HG03135 (cell line): ENCODE results near the gene GABARAPL1.
"Not testable (repeated sequence)": the region's sequence is repeated elsewhere in the genome, so short reads cannot be mapped to it uniquely, and the experiment has no call there.

Source experiments
- ATAC-seq: cut with Tn5 transposase; IDR thresholded peaks from one replicate; pipeline ENCODE4 v1.9.1; 2021; ENCODE audit warnings: mild to moderate bottlenecking, moderate library complexity; ENCODE audit not compliant: unreplicated experiment

Gene GABARAPL1

DNA sequence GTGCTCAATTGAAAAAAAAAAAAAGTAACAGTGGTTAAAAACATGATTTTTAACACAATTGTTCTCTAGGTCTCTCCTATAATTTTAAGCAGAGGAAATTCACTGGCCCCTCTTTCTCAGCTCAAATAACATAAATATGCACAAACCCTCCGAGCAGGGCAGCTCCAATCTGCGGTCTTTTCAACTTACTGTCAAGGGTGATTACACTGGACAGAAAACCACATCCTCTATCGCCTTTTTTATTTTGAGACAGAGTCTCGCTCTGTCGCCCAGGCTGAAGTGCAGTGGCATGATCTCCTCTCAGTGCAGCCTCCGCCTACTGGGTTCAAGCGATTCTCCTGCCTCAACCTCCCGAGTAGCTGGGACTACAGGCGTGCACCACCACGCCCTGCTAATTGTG lies 16.5 kb upstream of the GABARAPL1 start:
- peak; percentile 84 for ATAC-seq

DNA sequence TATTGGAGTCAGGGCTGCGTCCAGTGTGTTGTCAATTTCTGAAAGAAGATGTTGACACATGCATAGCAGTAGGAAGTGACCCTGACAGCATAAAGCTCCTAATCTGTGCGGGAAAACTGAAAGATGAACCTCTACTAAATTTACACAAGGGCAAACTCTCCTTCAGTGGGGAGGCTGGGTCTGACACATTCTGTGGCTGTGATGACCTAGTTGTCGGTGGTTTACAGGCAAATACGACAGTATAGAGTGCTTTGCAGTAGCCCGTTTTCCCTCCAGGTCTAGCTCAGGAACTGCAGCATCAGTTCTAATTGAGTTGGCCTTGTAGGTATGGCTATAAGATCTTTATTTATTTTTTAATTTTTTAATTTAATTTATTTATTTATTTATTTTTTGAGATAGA lies 14.8 kb upstream of the GABARAPL1 start:
- no peak for ATAC-seq

DNA sequence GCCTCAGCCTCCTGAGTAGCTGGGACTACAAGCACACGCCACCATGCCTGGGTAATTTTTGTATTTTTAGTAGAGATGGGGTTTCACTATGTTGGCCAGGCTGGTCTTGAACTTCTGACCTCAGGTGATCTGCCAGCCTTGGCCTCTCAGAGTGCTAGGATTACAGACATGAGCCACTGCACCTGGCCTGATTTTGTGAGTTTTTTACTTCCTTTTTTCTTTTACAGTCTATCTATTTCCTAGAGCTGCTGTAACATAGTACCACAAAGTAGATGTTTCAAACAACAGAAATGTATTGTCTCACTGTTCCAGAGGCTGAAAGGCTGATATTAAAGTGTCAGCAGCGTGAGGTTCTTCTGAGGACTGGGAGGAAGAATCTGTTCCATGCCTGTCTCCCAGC lies 8.2 kb upstream of the GABARAPL1 start:
- ATAC-seq: not testable (repeated sequence)

DNA sequence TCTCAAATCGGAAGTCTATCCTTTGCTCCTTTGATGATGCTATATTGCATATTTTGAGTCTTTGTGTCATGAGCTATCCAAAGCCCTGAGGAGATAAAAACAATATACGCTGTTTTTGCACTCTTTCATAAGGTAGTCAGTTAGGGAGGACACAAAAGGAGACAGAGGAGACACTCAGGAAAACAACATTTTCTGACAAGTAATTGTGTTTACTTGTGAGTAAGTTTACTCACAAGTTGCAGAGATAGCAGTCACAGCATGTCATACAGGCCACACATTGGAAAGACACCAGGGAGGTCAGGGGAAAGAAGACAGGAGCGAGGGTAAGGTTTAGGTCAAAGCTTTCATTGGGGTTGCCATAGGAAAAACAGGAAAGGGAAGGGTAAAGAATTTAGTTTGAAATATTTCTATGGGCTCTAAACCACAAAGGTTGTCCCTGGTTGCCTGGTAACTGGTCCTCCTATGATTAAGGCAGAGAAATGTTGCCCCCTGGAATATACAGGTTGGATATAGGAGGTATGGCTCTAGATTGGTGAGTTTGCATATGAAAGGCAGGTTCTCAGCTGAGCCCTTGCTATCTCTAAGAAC lies 7.4 kb upstream of the GABARAPL1 start:
- no peak for ATAC-seq

DNA sequence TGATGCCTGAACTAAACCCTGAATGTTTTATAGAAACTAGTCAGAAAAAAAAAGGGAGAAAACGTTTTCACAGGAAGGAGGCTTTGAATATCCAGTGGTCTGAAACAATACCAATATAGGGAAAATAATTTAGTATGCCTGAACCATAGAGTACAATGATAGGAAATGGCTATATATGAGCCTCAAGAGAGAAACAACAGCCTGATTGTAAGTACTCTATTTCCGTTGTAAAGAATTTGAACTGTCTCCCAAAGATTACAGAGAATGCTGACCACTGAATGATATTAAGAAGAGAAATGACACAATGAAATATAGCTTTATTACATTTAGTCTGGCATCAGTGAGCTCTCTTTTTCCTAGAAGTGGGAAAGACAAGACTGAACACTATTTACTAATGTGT lies 5.5 kb upstream of the GABARAPL1 start:
- no peak for ATAC-seq

DNA sequence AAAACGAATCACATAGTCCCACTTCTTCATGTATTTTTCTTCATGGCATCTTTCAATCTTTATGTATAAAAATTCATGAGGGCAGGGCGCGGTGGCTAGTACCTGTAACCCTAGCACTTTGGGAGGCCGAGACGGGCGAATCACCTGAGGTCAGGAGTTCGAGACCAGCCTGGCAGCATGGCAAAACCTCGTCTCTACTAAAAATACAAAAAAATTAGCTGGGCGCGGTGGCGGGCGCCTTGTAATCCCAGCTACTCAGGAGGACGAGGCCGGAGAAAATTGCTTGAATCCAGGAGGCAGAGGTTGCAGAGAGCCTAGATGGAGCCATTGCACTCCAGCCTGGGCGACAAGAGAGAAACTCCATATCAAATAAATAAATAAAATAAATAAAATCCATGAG lies 2.5 kb upstream of the GABARAPL1 start:
- ATAC-seq: no peak

DNA sequence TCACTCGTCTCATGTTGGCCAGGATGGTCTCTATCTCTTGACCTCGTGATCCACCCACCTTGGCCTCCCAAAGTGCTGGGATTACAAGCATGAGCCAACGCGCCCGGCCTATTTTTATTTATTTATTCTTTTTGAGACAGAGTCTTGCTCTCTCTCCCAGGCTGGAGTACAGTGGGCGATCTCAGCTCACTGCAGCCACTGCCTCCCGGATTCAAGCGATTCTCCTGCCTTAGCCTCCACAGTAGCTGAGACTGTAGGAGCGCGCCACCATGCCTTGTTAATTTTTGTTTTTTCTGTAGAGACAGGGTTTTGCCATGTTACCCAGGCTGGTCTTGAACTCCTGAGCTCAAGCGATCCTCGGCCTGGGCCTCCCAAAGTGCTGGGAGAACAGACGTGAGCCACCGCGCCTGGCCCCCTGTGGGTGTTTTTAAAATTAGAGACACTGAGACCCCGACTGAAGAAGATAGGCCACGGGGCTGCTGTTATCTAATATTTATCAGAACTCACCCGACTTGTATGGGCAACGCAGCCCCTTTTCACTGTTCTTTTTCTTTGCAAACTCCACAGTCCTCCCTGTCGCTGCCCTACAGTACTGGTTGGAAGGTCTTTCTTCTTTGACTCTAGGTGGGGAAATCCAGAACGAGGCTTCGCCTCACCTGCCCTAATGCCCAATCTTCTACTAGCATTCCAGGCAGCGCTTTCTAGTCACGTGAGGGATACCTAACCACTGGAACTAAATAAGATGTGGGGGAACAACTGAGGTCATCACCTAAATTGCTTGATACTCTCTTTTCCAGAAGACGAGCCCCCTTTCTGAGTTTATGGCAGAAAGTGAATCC lies 1.4 kb upstream of the GABARAPL1 start:
- ATAC-seq: no peak

DNA sequence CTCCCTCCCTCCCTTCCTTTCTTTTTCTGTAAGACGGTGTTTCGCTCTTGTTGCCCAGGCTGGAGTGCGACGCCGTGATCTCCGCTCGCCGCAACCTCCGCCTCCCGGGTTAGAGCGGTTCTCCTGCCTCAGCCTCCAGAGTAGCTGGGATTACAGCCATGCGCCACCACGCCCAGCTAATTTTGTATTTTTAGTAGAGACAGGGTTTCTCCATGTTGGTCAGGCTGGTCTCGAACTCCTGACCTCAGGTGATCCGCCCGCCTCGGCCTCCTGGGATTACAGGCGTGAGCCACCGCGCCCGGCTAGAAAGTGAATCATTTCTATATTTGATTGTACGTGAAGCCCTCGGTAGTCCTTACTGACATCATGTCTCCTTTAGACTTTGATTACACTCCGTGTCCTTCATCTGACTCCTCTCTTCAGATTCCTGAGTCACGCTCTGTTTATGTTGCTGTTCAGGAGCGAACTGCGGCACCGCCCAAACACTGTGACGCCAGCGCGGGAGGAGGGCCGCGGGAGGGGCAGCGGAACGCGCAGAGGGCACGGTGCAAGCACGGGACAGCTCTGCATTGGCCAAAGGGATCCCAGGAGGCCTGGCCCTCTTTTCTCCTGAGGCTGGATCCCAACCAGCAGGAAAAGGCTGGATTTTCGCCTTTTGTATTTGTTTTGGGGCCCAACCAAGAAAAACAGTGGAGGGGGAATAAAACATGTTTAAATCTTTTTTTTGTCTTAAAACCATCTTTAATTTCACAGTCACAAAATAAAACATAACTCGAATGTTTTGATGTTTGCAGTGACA lies 538 bp upstream of the GABARAPL1 start:
- no peak for ATAC-seq

DNA sequence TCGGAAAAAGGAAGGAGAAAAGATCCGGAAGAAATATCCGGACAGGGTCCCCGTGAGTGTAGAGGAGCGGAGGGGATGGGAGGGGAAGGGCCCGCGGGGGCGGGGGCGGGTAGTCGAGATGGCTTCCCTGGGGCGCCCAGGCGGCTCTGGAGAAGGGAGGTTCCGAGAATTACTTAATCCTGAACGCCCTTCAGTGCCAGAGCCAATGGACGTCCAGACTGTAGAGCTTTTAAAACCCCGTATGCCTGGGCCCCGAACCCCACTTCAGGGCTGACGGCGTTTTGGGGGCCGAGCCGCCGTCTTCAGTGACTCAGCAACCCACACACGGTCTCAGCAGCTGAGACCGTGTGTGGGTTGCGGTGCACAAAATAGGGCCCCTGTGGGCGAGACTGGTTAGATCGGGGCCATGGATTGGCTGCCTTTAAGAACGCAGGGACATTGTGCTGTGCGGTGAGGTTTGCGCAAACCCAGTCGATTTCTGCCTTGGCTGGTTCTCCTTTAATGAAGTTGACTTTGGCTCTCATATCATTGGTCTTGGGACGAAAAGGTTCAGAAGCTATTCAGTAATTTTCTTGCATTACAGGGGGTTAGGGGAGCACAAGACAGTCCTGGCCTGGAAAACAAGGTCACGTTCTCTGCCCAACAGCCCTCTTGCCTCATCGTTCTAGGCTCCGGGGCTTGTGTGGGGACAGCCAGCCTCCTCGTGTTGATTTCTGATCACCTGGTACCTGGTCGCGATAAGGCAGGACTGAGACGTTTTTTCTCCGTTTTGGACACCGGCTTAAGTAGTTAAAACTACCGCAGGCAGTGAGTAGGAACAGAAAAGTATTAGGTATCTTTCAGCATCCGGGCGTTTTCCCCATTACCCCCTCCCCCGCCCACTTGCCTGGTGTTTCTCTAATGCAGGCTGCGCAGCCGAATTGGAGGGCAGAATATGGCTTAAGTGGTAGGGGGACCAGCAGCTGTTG lies 775 bp downstream of the GABARAPL1 start:
- ATAC-seq: peak; percentile 43

DNA sequence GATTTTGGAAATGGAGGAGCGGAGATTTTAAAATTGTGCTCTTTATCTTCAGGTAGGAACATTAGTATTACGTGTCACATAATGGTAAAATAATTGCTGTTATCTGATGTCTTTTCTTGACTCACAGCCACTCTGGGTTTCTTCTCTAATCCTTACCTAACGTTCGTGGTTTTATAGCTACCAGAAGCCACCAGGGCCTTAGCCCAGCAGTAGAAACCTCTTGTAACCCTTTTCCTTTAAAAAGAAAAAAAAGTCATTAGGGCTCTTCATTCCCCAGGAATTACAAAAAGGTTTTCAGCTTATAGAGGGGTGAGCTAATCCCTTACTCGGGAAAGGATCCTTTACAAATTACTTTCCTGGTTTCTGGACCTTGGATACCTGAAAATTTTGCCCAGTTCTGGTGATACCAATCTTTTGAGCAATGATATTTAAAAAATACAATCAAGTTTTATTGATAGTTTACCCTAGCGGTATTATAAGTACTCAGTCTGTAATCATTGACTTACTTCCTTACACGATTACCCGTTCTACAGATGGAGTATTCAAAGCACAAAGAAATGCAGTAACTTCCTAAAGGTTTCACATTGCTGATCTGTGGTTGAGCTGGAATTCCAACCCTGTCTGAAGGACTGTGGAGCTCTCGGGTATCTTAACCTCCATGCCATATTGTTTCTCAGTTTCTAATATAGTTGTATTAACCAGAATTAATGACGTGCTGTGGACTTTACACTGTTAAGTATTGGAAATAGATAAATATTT lies 1.6 kb downstream of the GABARAPL1 start:
- ATAC-seq: no peak

DNA sequence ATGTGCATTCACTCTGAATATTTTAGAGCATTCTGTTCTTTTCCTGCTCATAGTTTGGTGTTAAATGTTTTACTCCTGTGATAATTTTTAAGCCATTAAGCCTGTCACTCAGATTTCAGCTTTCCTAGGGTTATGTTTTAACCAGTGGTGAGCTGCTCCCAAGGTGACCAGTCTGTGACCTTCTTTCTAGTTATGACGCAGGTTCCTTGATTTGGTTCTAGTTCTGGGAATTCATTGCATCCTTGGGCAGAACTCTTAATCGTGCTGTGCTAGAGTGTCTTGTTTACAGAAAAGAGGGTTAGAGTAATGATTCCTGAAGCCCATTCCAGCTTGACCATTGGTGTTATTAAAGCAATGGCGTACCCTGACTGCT lies 2.2 kb downstream of the GABARAPL1 start:
- no peak for ATAC-seq

DNA sequence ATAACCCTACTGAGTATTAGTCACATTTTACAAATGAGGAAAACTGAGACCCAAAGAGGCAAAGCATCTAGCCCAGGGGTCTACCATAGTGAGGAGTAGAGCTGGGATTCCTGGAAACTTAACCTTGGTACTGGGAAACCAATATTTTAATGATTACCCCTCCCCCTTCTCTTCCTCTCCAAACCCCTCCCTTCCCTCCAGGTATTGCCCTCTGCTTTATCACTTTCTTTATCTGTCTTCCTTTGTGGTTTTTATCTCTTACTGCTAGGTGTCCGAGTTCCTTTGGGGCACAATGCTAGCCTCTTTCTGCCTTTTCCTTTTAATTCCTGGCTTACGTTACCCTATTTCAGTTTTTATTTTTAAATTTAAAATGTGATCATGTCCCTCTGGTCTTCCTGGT lies 2.8 kb downstream of the GABARAPL1 start:
- ATAC-seq: no peak

DNA sequence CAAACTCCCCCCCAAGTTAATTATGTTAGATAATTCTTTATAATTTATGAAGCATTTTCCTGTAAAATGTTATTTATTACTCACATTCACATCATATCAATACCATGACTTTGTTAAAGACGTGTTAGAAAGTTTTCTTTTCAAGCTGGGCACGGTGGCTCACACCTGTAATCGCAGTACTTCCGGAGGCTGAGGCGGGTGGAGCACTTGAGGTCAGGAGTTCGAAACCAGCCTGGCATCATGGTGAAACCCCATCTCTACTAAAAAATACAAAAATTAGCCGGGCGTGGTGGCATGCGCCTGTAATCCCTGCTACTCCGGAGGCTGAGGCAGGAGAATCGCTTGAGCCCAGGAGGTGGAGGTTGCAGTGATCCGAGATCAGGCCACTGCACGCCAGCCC lies 3.3 kb downstream of the GABARAPL1 start:
- not testable (repeated sequence) for ATAC-seq

DNA sequence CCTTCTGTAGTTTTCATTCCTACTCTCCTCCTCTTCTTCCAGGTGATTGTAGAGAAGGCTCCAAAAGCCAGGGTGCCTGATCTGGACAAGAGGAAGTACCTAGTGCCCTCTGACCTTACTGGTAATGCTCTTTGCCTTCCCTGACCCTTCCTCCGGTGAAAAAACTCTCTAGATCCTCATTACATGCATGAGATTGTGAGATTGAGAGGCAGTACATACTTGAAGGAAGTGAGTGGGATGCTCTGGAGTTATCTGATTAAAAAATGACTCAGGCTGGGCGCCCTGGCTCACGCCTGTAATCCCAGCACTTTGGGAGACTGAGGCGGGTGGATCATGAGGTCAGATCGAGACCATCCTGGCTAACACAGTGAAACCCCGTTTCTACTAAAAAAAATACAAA lies 5.3 kb downstream of the GABARAPL1 start:
- ATAC-seq: no peak

DNA sequence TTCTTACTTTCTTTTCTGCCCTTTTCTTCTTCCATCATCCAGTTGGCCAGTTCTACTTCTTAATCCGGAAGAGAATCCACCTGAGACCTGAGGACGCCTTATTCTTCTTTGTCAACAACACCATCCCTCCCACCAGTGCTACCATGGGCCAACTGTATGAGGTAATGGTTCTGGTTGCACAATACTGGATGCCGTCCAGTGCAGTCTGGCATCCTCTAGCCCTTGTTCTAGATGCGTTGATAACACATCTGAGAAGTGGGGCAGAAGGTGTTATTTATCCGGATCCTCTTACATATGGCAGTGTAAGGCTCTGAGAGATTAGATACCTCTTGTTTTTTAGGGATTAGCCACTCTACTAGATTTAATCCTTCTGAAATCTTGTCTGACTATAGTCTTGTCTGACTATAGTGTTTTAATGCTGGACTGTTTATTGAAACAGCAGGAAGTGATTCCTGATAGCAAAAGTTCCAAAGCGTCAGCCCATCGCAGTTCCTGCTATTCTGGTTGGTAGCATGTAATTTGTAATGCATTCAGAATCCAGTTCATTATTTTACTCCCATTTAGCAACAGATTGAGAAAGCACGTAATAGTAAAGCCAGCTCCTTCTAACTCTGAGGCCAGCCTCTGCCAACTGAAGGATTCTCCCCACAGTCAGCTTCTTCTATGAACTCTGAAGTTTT lies 7.9 kb downstream of the GABARAPL1 start:
- ATAC-seq: no peak

DNA sequence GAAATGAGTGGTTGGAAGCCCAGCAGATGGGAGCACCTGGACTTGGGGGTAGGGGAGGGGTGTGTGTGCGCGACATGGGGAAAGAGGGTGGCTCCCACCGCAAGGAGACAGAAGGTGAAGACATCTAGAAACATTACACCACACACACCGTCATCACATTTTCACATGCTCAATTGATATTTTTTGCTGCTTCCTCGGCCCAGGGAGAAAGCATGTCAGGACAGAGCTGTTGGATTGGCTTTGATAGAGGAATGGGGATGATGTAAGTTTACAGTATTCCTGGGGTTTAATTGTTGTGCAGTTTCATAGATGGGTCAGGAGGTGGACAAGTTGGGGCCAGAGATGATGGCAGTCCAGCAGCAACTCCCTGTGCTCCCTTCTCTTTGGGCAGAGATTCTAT lies 9.2 kb downstream of the GABARAPL1 start:
- ATAC-seq: no peak

DNA sequence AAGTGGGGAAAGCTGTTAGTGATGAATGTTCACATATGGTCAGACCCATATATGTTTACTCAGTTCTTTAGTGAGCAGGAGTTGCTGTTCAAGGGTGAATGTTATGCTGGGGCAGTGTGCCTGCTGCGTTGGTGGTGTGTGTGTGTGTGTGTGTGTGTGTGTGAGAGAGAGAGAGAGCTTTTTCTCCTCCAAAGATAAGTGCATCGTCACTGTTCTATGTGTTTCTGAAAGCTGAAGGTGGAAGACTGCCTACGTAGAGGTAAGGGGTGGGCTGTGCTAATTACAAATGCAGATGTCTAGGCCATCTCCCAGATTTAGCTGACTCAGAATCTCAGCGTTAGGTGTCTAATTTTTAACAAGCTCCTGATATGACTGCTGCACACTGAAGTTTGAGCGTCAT lies 10.5 kb downstream of the GABARAPL1 start:
- no peak for ATAC-seq

DNA sequence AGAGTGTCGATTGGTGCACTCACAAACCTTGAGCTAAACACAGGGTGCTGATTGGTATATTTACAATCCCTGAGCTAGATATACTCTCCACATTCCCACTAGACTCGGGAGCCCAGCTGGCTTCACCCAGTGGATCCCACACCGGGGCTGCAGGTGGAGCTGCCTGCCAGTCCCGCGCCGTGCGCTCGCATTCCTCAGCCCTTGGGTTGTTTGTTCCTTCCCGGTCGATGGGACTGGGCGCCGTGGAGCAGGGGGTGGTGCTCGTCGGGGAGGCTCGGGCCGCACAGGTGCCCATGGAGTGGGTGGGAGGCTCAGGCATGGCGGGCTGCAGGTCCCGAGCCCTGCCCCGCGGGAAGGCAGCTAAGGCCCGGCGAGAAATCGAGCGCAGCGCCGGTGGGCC lies 12.7 kb downstream of the GABARAPL1 start:
- ATAC-seq: not testable (repeated sequence)

DNA sequence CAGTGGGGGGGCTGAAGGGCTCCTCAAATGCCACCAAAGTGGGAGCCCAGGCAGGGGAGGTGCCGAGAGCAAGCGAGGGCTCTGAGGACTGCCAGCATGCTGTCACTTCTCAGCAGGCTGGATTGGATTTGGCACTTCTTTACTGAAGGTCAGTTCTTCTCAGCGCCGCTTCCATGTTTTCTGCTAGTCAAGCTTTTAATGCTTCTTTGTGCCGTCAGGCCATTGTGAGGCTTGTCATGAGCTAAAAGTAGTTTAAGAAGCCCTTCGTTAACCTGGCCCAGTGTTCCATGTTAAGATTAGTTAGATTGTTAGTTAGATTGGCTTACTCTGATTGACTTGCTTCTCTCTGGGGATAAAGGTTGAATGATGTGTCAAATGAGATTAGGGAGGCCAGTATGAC lies 13.4 kb downstream of the GABARAPL1 start:
- no peak for ATAC-seq
